Measurements from ENCODE around the gene CYSLTR2. TPM values are rescaled to one million over a fixed set of nuclear protein-coding genes. Genes with fewer than 3 reads are reported as not detected.

CYSLTR2 gene
- total and polyA plus RNA-seq, 2 of the 8 experiments (the other 6 are each of a cell fraction or from before 2014, with no cell fraction given), result not detected

- Histone ChIP-seq H3K27me3 (replicated peaks in 1 of 4; ENCODE audit: control insufficient read depth in 3 of 4, extremely low read depth in 1 of 4, insufficient read depth in 3 of 4, low read length in 3 of 4) (no peaks in the 10 kb centered on the region), H3K79me2 (ENCODE audit: control insufficient read depth in 1 of 2, insufficient read depth in 2 of 2, low read length in 2 of 2) (no peaks in the 10 kb centered on the region), H2AK5ac (ENCODE audit: low read depth, low read length) (no peak overlapping the region), H3K36me3 (ENCODE audit: control insufficient read depth in 2 of 4, insufficient read depth in 4 of 4, low read length in 3 of 4) (no peaks in the 10 kb centered on the region; a peak in 1 of 8 replicates), H4K91ac (replicated peaks; ENCODE audit: insufficient read length, low read length) (no peak overlapping the region), H2BK120ac (replicated peaks; ENCODE audit: low read depth, low read length) (no peak overlapping the region), H2BK15ac (ENCODE audit: low read length) (no peak overlapping the region), H3K9ac (replicated peaks in 1 of 4; ENCODE audit: extremely low read depth in 1 of 4, low read depth in 3 of 4, low read length in 3 of 4) (no peak overlapping the region), H3K9me3 (ENCODE audit: insufficient read depth in 2 of 2, low read depth in 1 of 2, low read length in 1 of 2) (peaks cover 12 to 20% of the 10 kb centered on the region in 2 experiments; a peak in 3 of 4 replicates), H3K56ac (replicated peaks; ENCODE audit: insufficient read length, low read depth, low read length) (no peak overlapping the region), H3K23ac (ENCODE audit: insufficient read length) (no peak overlapping the region), H4K8ac (ENCODE audit: extremely low read depth, insufficient read depth, low read length) (no peak overlapping the region), H3K14ac (ENCODE audit: insufficient read length) (no peak overlapping the region), H3K4ac (replicated peaks; ENCODE audit: insufficient read length, low read depth, low read length) (no peak overlapping the region), H2AFZ (ENCODE audit: low read length) (no peak overlapping the region), H3K4me2 (ENCODE audit: insufficient read depth in 1 of 2, low read depth in 2 of 2, low read length in 2 of 2) (no peak overlapping the region), H4K5ac (ENCODE audit: insufficient read length, low read depth, low read length) (no peak overlapping the region), H3K4me3 (ENCODE audit: extremely low read depth in 1 of 4, insufficient read depth in 2 of 4, low read depth in 3 of 4, low read length in 4 of 4) (no peak overlapping the region), H2BK20ac (ENCODE audit: low read length) (no peak overlapping the region), H3K79me1 (ENCODE audit: low read depth, low read length) (no peaks in the 10 kb centered on the region), H3K27ac (ENCODE audit: low read depth, low read length) (no peak overlapping the region), H2BK5ac (ENCODE audit: low read depth, low read length) (no peak overlapping the region), H2BK12ac (ENCODE audit: low read depth, low read length) (no peak overlapping the region), H4K20me1 (replicated peaks in 1 of 2; ENCODE audit: control insufficient read depth in 1 of 2, insufficient read depth in 2 of 2, low read length in 2 of 2) (no peaks in the 10 kb centered on the region), H3K4me1 (replicated peaks in 1 of 4; ENCODE audit: control insufficient read depth in 3 of 4, insufficient read depth in 4 of 4, low read length in 3 of 4) (no peaks in the 10 kb centered on the region), H3K18ac (ENCODE audit: extremely low read depth, low read length) (no peak overlapping the region), H3K23me2 (ENCODE audit: low read depth, low read length) (no peaks in the 10 kb centered on the region)
- FAIRE-seq, result no peak
- CTCF ChIA-PET (ENCODE audit: partially characterized antibody), result interaction anchor here (0.6 to 1.7 kb wide), 4 partner anchors 20 to 565 kb away, joined by 3 to 4 read pairs (median 4); no protein-coding TSS in a partner anchor
- WGBS, 2 experiments (ENCODE audit: extremely low coverage in 1 of 2, insufficient coverage in 1 of 2, insufficient read length in 1 of 2, insufficient replicate concordance in 2 of 2, low coverage in 1 of 2, low lambda C conversion rate in 2 of 2, missing lambda C conversion rate in 1 of 2), result 87% methylated on average over 2 of the region's 2 CpGs; no CpG with 5 or more reads in 1 of the 2 experiments
- POLR2A ChIA-PET (ENCODE audit: partially characterized antibody), result no interaction called here
- DNase-seq (ENCODE audit: low read depth in 1 of 2, low spot score in 2 of 2), result no peak
- TF ChIP-seq HDAC6 (IDR thresholded peaks at IDR 0.05; ENCODE audit: low read depth, low read length) (no peak), KDM4A (IDR thresholded peaks at IDR 0.05; ENCODE audit: low read depth, low read length, severe bottlenecking) (no peak), CTCF (IDR thresholded peaks at IDR 0.05; ENCODE audit: control extremely low read depth in 1 of 3, insufficient read depth in 1 of 3, low read depth in 1 of 3, low read length in 3 of 3) (no peak), USF2 (IDR thresholded peaks at IDR 0.05; ENCODE audit: low read length) (no peak), ZNF274 (IDR thresholded peaks at IDR 0.05; ENCODE audit: borderline replicate concordance, extremely low read depth, low read length) (no peak), BRCA1 (IDR thresholded peaks at IDR 0.05; ENCODE audit: low read depth, low read length) (no peak), KDM5A (IDR thresholded peaks at IDR 0.05; ENCODE audit: low read length) (no peak)
Observed at GRCh38 chr13:48615049-48615448, 38.7 kb upstream of the CYSLTR2 start.
